Measurements from ENCODE around the gene P4HA1. TPM values are rescaled to one million over a fixed set of nuclear protein-coding genes. Genes with fewer than 3 reads are reported as not detected.

The P4HA1 gene
- total and polyA plus RNA-seq, 9 of the 15 experiments (the other 6 are each of a cell fraction or from before 2014, with no cell fraction given), result 20.2 to 177 (median 28.6) TPM

DNA sequence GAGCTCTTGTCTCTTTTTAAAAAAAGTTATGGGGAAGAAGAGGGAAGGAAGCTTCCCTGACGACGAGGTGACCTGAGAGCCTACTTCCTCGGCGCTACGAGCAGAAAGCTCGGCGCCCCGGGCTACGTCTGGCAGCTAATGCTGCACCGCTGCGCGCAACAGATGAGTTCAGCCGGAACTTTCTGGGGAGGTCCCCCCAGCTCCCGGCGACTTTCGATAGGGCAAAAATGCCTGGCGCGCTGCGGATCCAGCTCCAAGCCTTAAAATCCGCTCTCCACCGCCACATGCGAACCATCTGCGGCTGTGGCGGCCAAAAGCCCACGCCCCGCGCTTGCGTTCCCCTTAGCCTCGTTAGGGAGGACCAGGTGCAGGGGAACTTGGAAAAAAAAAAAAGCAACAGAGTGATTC, 621 bp downstream of the P4HA1 start (continued):
- TF ChIP-seq CHD7 (IDR thresholded peaks at IDR 0.05; ENCODE audit: low read depth, low read length), result no peak
- TF ChIP-seq KLF6 (CRISPR knock-in tag; IDR thresholded peaks at IDR 0.05; ENCODE audit: borderline replicate concordance), result no peak
- TF ChIP-seq FOXM1 (IDR thresholded peaks at IDR 0.05; ENCODE audit: low read depth), result no peak
- no peak for TF ChIP-seq FOXM1 (CRISPR knock-in tag; IDR thresholded peaks at IDR 0.05; ENCODE audit: low read depth)
- TF ChIP-seq DACH1 (IDR thresholded peaks at IDR 0.05; ENCODE audit: partially characterized antibody), result peak; percentile 4
- TF ChIP-seq, protein P1, sequence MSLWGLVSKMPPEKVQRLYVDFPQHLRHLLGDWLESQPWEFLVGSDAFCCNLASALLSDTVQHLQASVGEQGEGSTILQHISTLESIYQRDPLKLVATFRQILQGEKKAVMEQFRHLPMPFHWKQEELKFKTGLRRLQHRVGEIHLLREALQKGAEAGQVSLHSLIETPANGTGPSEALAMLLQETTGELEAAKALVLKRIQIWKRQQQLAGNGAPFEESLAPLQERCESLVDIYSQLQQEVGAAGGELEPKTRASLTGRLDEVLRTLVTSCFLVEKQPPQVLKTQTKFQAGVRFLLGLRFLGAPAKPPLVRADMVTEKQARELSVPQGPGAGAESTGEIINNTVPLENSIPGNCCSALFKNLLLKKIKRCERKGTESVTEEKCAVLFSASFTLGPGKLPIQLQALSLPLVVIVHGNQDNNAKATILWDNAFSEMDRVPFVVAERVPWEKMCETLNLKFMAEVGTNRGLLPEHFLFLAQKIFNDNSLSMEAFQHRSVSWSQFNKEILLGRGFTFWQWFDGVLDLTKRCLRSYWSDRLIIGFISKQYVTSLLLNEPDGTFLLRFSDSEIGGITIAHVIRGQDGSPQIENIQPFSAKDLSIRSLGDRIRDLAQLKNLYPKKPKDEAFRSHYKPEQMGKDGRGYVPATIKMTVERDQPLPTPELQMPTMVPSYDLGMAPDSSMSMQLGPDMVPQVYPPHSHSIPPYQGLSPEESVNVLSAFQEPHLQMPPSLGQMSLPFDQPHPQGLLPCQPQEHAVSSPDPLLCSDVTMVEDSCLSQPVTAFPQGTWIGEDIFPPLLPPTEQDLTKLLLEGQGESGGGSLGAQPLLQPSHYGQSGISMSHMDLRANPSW (CRISPR knock-in tag; IDR thresholded peaks at IDR 0.05), result no peak
- TF ChIP-seq ZKSCAN3 (CRISPR knock-in tag; IDR thresholded peaks at IDR 0.05), result no peak
- no peak for TF ChIP-seq NCOA2 (IDR thresholded peaks at IDR 0.05; ENCODE audit: partially characterized antibody in 2 of 2)
- no peak for TF ChIP-seq DNMT1 (IDR thresholded peaks at IDR 0.05)
- TF ChIP-seq POLR3G (IDR thresholded peaks at IDR 0.05; ENCODE audit: extremely low read depth, insufficient read length, insufficient replicate concordance), result no peak
- TF ChIP-seq HDAC8 (tag; IDR thresholded peaks at IDR 0.05), result no peak
- peak; percentile 71 for TF ChIP-seq RBBP5 (IDR thresholded peaks at IDR 0.05; ENCODE audit: borderline replicate concordance, insufficient read depth, low read length, poor library complexity, severe bottlenecking)
- TF ChIP-seq, protein P2, sequence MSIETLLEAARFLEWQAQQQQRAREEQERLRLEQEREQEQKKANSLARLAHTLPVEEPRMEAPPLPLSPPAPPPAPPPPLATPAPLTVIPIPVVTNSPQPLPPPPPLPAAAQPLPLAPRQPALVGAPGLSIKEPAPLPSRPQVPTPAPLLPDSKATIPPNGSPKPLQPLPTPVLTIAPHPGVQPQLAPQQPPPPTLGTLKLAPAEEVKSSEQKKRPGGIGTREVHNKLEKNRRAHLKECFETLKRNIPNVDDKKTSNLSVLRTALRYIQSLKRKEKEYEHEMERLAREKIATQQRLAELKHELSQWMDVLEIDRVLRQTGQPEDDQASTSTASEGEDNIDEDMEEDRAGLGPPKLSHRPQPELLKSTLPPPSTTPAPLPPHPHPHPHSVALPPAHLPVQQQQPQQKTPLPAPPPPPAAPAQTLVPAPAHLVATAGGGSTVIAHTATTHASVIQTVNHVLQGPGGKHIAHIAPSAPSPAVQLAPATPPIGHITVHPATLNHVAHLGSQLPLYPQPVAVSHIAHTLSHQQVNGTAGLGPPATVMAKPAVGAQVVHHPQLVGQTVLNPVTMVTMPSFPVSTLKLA (conservative IDR thresholded peaks at IDR 0.05), result no peak
- no peak for TF ChIP-seq YBX1 (IDR thresholded peaks at IDR 0.05)
